Chondrocyte (in vitro differentiated cells): Measurements from ENCODE around the gene DCBLD2. TPM values are rescaled to one million over a fixed set of nuclear protein-coding genes. Genes with fewer than 3 reads are reported as not detected.

Experiments
- DNase-seq: peaks from one replicate; pipeline ENCODE4 v3.0.0; 2021; ENCODE audit warnings: mixed read lengths, low spot score
- H3K27ac Mint-ChIP-seq: one replicate; pipeline ENCODE4 v1.8.0; 2021; ENCODE audit warnings: mild to moderate bottlenecking, moderate library complexity, mixed read lengths; ENCODE audit not compliant: unreplicated experiment
- H3K27me3 Mint-ChIP-seq: 2 replicates; pipeline ENCODE4 v1.8.0; 2021; ENCODE audit warnings: low read depth, mixed read lengths
- H3K36me3 Mint-ChIP-seq: 2 replicates; pipeline ENCODE4 v1.8.0; 2021; ENCODE audit warnings: low read depth, mixed read lengths
- H3K4me1 Mint-ChIP-seq: 2 replicates; pipeline ENCODE4 v1.8.0; 2021; ENCODE audit warnings: low read depth, mild to moderate bottlenecking, mixed read lengths
- H3K4me3 Mint-ChIP-seq: one replicate; pipeline ENCODE4 v1.8.0; 2021; ENCODE audit warnings: mild to moderate bottlenecking, moderate library complexity, mixed read lengths; ENCODE audit not compliant: unreplicated experiment
- H3K9me3 Mint-ChIP-seq: 2 replicates; pipeline ENCODE4 v1.8.0; 2021; ENCODE audit warnings: low read depth, mixed read lengths
- total RNA-seq: library from RNA; stranded (reverse); gene quantifications from 3 replicates; pipeline ENCODE4 v1.2.1, GENCODE V29; 2021
- TF ChIP-seq, protein P1 (sequence below): fragments of 200-600 bp; sonication (generic); IDR thresholded peaks from 2 replicates; pipeline ENCODE4 v1.5.0; 2021; ENCODE audit warnings: antibody characterized with exemption, mild to moderate bottlenecking, moderate library complexity

DCBLD2 gene
- total RNA-seq, 1 donor from 2014 or later = 63.2 TPM

DNA sequence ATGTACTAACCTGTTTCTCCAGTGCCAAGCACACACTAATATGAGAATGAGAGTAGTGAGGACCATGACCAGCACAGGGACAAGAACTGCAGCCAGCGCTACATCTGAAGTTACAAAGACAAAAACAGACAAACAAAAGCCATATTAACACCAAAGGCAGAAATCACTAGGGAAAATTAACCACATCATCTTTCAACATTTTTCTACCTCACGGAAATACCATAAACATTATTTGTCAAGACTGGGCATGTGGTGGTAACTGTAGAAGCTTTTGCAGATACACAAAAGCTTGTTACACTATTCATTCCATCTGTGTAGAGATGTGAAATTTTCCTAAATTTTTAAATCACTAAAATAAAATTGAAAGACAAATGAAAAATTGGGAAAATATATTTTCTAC is 93.4 kb downstream of the DCBLD2 start:
- Mint-ChIP-seq H3K36me3 (peaks cover 40% of the 10 kb centered on the region), H3K27ac (no peak overlapping the region), H3K4me3 (no peak overlapping the region), H3K4me1 (peaks cover 6% of the 10 kb centered on the region), H3K27me3 (no peaks in the 10 kb centered on the region), H3K9me3 (no peaks in the 10 kb centered on the region)
- no peak for DNase-seq
- TF ChIP-seq, protein P1, sequence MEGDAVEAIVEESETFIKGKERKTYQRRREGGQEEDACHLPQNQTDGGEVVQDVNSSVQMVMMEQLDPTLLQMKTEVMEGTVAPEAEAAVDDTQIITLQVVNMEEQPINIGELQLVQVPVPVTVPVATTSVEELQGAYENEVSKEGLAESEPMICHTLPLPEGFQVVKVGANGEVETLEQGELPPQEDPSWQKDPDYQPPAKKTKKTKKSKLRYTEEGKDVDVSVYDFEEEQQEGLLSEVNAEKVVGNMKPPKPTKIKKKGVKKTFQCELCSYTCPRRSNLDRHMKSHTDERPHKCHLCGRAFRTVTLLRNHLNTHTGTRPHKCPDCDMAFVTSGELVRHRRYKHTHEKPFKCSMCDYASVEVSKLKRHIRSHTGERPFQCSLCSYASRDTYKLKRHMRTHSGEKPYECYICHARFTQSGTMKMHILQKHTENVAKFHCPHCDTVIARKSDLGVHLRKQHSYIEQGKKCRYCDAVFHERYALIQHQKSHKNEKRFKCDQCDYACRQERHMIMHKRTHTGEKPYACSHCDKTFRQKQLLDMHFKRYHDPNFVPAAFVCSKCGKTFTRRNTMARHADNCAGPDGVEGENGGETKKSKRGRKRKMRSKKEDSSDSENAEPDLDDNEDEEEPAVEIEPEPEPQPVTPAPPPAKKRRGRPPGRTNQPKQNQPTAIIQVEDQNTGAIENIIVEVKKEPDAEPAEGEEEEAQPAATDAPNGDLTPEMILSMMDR = no peak

DNA sequence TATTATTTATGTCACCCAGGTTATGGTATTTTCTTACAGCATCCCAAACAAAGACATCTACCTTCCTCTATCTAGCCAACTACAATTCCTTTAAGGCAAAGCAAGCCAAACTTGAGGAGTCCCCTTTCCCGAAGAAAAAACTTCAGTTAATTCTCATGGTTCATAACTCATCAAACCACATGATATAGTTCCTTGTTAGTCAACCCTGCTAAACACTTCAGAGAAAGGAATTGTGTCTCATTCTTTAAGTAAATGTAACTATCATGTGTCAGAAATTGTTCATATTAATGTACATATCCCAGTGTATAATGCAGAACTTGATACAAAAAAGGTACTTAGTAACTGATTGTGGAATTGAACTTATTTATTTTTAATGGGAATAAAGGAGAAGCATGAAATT is 93.9 kb downstream of the DCBLD2 start:
- TF ChIP-seq, protein P1 = no peak
- Mint-ChIP-seq H3K4me3 (no peak overlapping the region), H3K4me1 (peaks cover 6% of the 10 kb centered on the region), H3K36me3 (peaks cover 42% of the 10 kb centered on the region), H3K27me3 (no peaks in the 10 kb centered on the region), H3K9me3 (no peaks in the 10 kb centered on the region), H3K27ac (no peak overlapping the region)
- DNase-seq = no peak

DNA sequence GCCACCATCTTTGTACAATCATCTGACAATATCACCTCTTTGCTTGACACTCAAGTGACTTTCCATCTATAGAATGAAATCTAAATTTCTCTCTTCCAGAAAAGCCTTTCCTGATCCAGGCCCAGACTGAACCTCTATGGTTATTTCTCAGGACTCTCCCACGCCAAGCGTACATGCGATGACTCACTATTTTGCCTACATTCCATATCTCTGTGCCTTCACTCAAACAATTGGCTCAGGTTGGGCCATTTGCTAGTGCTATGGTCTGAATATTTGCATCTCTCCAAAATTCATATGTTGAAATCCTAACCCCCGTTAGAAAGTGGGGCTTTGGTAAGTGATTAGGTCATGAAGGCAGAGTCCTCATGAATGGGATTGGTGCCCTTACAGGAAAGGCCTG is 94.5 kb downstream of the DCBLD2 start:
- Mint-ChIP-seq H3K27ac (no peak overlapping the region), H3K4me1 (peaks cover 6% of the 10 kb centered on the region), H3K27me3 (no peaks in the 10 kb centered on the region), H3K9me3 (no peaks in the 10 kb centered on the region), H3K4me3 (no peak overlapping the region), H3K36me3 (peaks cover 43% of the 10 kb centered on the region)
- no peak for DNase-seq
- TF ChIP-seq, protein P1 = no peak

DNA sequence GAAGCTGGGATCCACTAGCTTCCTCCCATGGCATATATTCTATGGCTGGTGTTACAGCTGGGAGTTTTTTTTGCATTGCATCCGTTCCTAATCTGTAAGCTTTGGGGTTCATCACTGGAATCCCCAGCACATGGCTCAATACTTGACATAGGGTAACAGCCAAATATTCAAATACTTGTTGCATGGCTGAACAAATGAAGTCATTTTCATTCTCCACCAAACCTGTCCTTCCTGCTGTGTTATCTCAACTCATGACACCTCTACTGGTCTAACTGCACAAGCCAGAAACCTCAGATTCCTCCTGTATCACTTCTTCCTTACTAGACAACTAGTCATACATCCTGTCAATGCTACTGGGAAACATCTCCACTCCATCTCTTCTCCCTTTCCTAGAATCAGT is 95.0 kb downstream of the DCBLD2 start:
- Mint-ChIP-seq H3K27me3 (no peaks in the 10 kb centered on the region), H3K4me1 (peaks cover 6% of the 10 kb centered on the region), H3K9me3 (no peaks in the 10 kb centered on the region), H3K36me3 (peaks cover 45% of the 10 kb centered on the region), H3K4me3 (no peak overlapping the region), H3K27ac (no peak overlapping the region)
- DNase-seq = no peak
- TF ChIP-seq, protein P1 = no peak

DNA sequence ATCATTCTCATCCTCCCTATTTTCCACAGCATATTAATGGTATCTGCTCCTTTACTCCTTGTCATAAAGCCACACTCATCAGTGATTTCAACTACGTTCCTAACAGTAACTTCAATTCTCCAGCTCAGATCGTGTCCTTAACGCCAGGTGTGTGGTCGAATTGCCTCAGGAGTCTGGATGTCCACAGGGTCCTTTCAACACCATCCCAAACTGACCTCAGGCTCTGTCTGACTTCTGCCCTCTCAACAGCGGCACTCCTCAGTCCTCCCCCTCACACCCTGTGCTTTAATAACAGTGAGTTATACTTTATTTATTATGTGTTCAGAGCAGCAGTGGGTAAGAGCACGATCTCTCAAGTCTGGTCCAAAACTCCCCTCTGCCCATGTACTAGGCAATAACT is 95.9 kb downstream of the DCBLD2 start:
- H3K27ac Mint-ChIP-seq = no peak overlapping the region
- no peaks in the 10 kb centered on the region for H3K9me3 Mint-ChIP-seq
- TF ChIP-seq, protein P1 = no peak
- peaks cover 48% of the 10 kb centered on the region for H3K36me3 Mint-ChIP-seq
- no peak overlapping the region for H3K4me3 Mint-ChIP-seq
- no peak for DNase-seq
- peaks cover 6% of the 10 kb centered on the region for H3K4me1 Mint-ChIP-seq
- H3K27me3 Mint-ChIP-seq = no peaks in the 10 kb centered on the region
